Measurements from ENCODE around the gene TMEM14A. TPM values are rescaled to one million over a fixed set of nuclear protein-coding genes. Genes with fewer than 3 reads are reported as not detected.

Gene TMEM14A
- total RNA-seq, 4 donors from 2014 or later = 6.2 to 9.3 (median 8.5) TPM

- 66 to 78% methylated on average over 5 of the region's 5 CpGs for WGBS, 2 donors
- intact Hi-C loops (cut with DNase I; ENCODE audit: low total_unique reads) = no loop called here
- DNase-seq (ENCODE audit: low spot score in 2 of 2) = no peak
Measured at GRCh38 chr6:52635049-52635577, 35.8 kb upstream of the TMEM14A start.

GRCh38 chr6:52636830-52637229 is 34.1 kb upstream of the TMEM14A start:
- WGBS, 2 donors = 86 to 90% methylated on average over 2 of the region's 2 CpGs
- TF ChIP-seq POLR2A (IDR thresholded peaks at IDR 0.05) (no peak), CTCF (IDR thresholded peaks at IDR 0.05) (no peak)
- intact Hi-C loops (cut with DNase I; ENCODE audit: low total_unique reads) = no loop called here
- no peak for DNase-seq (ENCODE audit: low spot score in 2 of 2)
- no peak overlapping the region for H3K4me3 ChIP-seq (ENCODE audit: low read depth, poor library complexity, severe bottlenecking)

More at GRCh38 chr6:52635049-52635577, 35.8 kb upstream of the TMEM14A start:
- H3K4me3 ChIP-seq (ENCODE audit: low read depth, poor library complexity, severe bottlenecking) = no peak overlapping the region
- TF ChIP-seq CTCF (IDR thresholded peaks at IDR 0.05) = no peak

GRCh38 chr6:52639493-52639892 is 31.4 kb upstream of the TMEM14A start:
- H3K4me3 ChIP-seq (ENCODE audit: low read depth, poor library complexity, severe bottlenecking) = no peak overlapping the region
- DNase-seq (ENCODE audit: low spot score in 2 of 2) = no peak
- 88 to 95% methylated on average over 2 of the region's 2 CpGs for WGBS, 2 donors
- TF ChIP-seq POLR2A (IDR thresholded peaks at IDR 0.05) = no peak
- no peak for TF ChIP-seq CTCF (IDR thresholded peaks at IDR 0.05)
- intact Hi-C loops (cut with DNase I; ENCODE audit: low total_unique reads) = no loop called here

GRCh38 chr6:52640170-52640569 is 30.7 kb upstream of the TMEM14A start:
- no peak for DNase-seq (ENCODE audit: low spot score in 2 of 2)
- WGBS, 2 donors = 41 to 46% methylated on average over 11 of the region's 11 CpGs
- no peak overlapping the region for H3K4me3 ChIP-seq (ENCODE audit: low read depth, poor library complexity, severe bottlenecking)
- no peak for TF ChIP-seq POLR2A (IDR thresholded peaks at IDR 0.05)
- intact Hi-C loops (cut with DNase I; ENCODE audit: low total_unique reads) = no loop called here

- TF ChIP-seq POLR2A (IDR thresholded peaks at IDR 0.05) = no peak
- no peak for DNase-seq (ENCODE audit: low spot score in 2 of 2)
- H3K4me3 ChIP-seq (ENCODE audit: low read depth, poor library complexity, severe bottlenecking) = no peak overlapping the region
- WGBS, 2 donors = 84 to 92% methylated on average over 5 of the region's 5 CpGs
- intact Hi-C loops (cut with DNase I; ENCODE audit: low total_unique reads) = no loop called here
Measured at GRCh38 chr6:52640916-52641315, 30.0 kb upstream of the TMEM14A start.

- DNase-seq (ENCODE audit: low spot score in 2 of 2) = no peak
- no peak overlapping the region for H3K4me3 ChIP-seq (ENCODE audit: low read depth, poor library complexity, severe bottlenecking)
- TF ChIP-seq CTCF (IDR thresholded peaks at IDR 0.05) = no peak
- TF ChIP-seq POLR2A (IDR thresholded peaks at IDR 0.05) = no peak
- intact Hi-C loops (cut with DNase I; ENCODE audit: low total_unique reads) = no loop called here
Measured at GRCh38 chr6:52641388-52641787, 29.5 kb upstream of the TMEM14A start.

- DNase-seq (ENCODE audit: low spot score in 2 of 2) = no peak
- WGBS, 2 donors = 58 to 66% methylated on average over 3 of the region's 3 CpGs
- TF ChIP-seq CTCF (IDR thresholded peaks at IDR 0.05) (no peak), POLR2A (IDR thresholded peaks at IDR 0.05) (no peak)
- intact Hi-C loops (cut with DNase I; ENCODE audit: low total_unique reads) = no loop called here
- H3K4me3 ChIP-seq (ENCODE audit: low read depth, poor library complexity, severe bottlenecking) = no peak overlapping the region
Measured at GRCh38 chr6:52641826-52642225, 29.1 kb upstream of the TMEM14A start.
